A549 (cell line): ENCODE results near the gene NEK9.

Experiments
- CTCF ChIP-seq: fragments of >200 bp; sonication (Bioruptor Twin); formaldehyde crosslinking; IDR thresholded peaks from 3 replicates; pipeline ENCODE4 v1.5.1; 2016
- ZC3H11A ChIP-seq: fragments of 450-650 bp; IDR thresholded peaks from 2 replicates; pipeline ENCODE4 v1.6.1; 2014; ENCODE audit warnings: antibody characterized with exemption, mild to moderate bottlenecking

- TF ChIP-seq ZC3H11A: no peak
- no peak for TF ChIP-seq CTCF
Measured at GRCh38 chr14:75156111-75156510, 29.3 kb upstream of the NEK9 start.
